Measurements from ENCODE around the gene ROBO2.

ROBO2 gene

GRCh38 chr3:77466562-77467115 is 426.7 kb downstream of the ROBO2 start:
- no peak overlapping the region for H3K4me3 ChIP-seq (ENCODE audit: low read length)
- DNase-seq (ENCODE audit: low read depth) = no peak
- no peak for TF ChIP-seq CTCF (conservative IDR thresholded peaks at IDR 0.05; ENCODE audit: low read length)

- H3K4me3 ChIP-seq (ENCODE audit: low read length) = no peak overlapping the region
- TF ChIP-seq CTCF (conservative IDR thresholded peaks at IDR 0.05; ENCODE audit: low read length) = no peak
- DNase-seq (ENCODE audit: low read depth) = peak; percentile 12
Observed at GRCh38 chr3:77467702-77468625, 428.1 kb downstream of the ROBO2 start.

- H3K4me3 ChIP-seq (ENCODE audit: low read length) = no peak overlapping the region
- no peak for TF ChIP-seq CTCF (conservative IDR thresholded peaks at IDR 0.05; ENCODE audit: low read length)
- DNase-seq (ENCODE audit: low read depth) = no peak
Observed at GRCh38 chr3:77468626-77469020, 428.7 kb downstream of the ROBO2 start.

- no peak for DNase-seq (ENCODE audit: low read depth)
Observed at GRCh38 chr3:77475507-77475906, 435.6 kb downstream of the ROBO2 start.

GRCh38 chr3:77479021-77479420 is 439.1 kb downstream of the ROBO2 start:
- DNase-seq (ENCODE audit: low read depth) = no peak
- no peak overlapping the region for H3K4me3 ChIP-seq (ENCODE audit: low read length)
- TF ChIP-seq CTCF (conservative IDR thresholded peaks at IDR 0.05; ENCODE audit: low read length) = no peak

More at GRCh38 chr3:77475507-77475906, 435.6 kb downstream of the ROBO2 start:
- H3K4me3 ChIP-seq (ENCODE audit: low read length) = no peak overlapping the region
- no peak for TF ChIP-seq CTCF (conservative IDR thresholded peaks at IDR 0.05; ENCODE audit: low read length)

- H3K4me3 ChIP-seq (ENCODE audit: low read length) = no peak overlapping the region
- no peak for DNase-seq (ENCODE audit: low read depth)
- no peak for TF ChIP-seq CTCF (conservative IDR thresholded peaks at IDR 0.05; ENCODE audit: low read length)
Observed at GRCh38 chr3:77489216-77489615, 449.3 kb downstream of the ROBO2 start.

- no peak for TF ChIP-seq CTCF (conservative IDR thresholded peaks at IDR 0.05; ENCODE audit: low read length)
- H3K4me3 ChIP-seq (ENCODE audit: low read length) = no peak overlapping the region
- no peak for DNase-seq (ENCODE audit: low read depth)
Observed at GRCh38 chr3:77491961-77492360, 452.1 kb downstream of the ROBO2 start.

Data from AG10803 (cell line).